Measurements from ENCODE around the gene PPP1R14B.

DNA sequence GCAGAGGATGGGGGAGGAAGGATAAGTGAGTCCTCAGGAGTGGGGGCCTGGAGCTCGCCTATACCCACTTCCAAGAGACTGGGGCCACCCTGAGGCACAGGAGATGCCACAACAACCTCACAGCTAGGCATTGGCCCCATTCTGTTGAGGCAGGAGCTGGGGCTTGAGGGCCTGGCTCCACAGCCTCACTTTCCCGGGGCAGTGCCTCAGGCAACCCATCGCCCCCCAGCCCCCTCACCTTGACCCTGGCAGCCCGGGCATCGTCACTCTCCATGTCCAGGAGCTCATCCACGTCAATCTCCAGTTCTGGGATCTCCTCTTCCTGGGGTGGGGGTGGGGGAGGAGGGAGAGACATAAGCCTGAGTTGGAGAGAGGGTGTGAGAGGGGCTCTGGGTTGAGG is 1.8 kb downstream of the PPP1R14B start:
- TF ChIP-seq, protein P1, sequence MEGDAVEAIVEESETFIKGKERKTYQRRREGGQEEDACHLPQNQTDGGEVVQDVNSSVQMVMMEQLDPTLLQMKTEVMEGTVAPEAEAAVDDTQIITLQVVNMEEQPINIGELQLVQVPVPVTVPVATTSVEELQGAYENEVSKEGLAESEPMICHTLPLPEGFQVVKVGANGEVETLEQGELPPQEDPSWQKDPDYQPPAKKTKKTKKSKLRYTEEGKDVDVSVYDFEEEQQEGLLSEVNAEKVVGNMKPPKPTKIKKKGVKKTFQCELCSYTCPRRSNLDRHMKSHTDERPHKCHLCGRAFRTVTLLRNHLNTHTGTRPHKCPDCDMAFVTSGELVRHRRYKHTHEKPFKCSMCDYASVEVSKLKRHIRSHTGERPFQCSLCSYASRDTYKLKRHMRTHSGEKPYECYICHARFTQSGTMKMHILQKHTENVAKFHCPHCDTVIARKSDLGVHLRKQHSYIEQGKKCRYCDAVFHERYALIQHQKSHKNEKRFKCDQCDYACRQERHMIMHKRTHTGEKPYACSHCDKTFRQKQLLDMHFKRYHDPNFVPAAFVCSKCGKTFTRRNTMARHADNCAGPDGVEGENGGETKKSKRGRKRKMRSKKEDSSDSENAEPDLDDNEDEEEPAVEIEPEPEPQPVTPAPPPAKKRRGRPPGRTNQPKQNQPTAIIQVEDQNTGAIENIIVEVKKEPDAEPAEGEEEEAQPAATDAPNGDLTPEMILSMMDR (IDR thresholded peaks at IDR 0.05) = no peak
- TF ChIP-seq POLR2A (IDR thresholded peaks at IDR 0.05) (no peak), POLR2AphosphoS5 (IDR thresholded peaks at IDR 0.05) (no peak)
